WI38 (cell line): ENCODE data around the gene SYNE1.
A peak's percentile ranks its signal among the peaks of the same experiment; 100 is the strongest.
"Not testable (repeated sequence)": the region's sequence is repeated elsewhere in the genome, so short reads cannot be mapped to it uniquely, and the experiment has no call there.

Experiments
- H3K4me3 ChIP-seq: 2 replicates; pipeline ENCODE4 v1.5.1; 2011; ENCODE audit warnings: low read depth, mild to moderate bottlenecking, control low read depth, low read length
- CTCF ChIP-seq: IDR thresholded peaks from 2 replicates; pipeline ENCODE4 v1.5.1; 2012; ENCODE audit warnings: low read depth, mild to moderate bottlenecking, control low read depth, low read length

Gene SYNE1

GRCh38 chr6:152566103-152566875 is 70.9 kb downstream of the SYNE1 start:
- no peak for TF ChIP-seq CTCF
- no peak overlapping the region for H3K4me3 ChIP-seq

GRCh38 chr6:152563177-152563576 is 74.0 kb downstream of the SYNE1 start:
- no peak for TF ChIP-seq CTCF
- no peak overlapping the region for H3K4me3 ChIP-seq

- H3K4me3 ChIP-seq, result not testable (repeated sequence)
These were observed 78.4 kb downstream of the SYNE1 start for GRCh38 chr6:152558798-152559197.

GRCh38 chr6:152557502-152557901 is 79.7 kb downstream of the SYNE1 start:
- no peak overlapping the region for H3K4me3 ChIP-seq
- no peak for TF ChIP-seq CTCF

- no peak for TF ChIP-seq CTCF
These were observed 82.3 kb downstream of the SYNE1 start for GRCh38 chr6:152554851-152555250.

GRCh38 chr6:152552616-152553209 is 84.4 kb downstream of the SYNE1 start:
- H3K4me3 ChIP-seq, result no peak overlapping the region
- TF ChIP-seq CTCF, result peak; percentile 84

More at GRCh38 chr6:152554851-152555250, 82.3 kb downstream of the SYNE1 start:
- H3K4me3 ChIP-seq, result no peak overlapping the region

GRCh38 chr6:152543519-152543918 is 93.6 kb downstream of the SYNE1 start:
- no peak overlapping the region for H3K4me3 ChIP-seq
- no peak for TF ChIP-seq CTCF

- H3K4me3 ChIP-seq, result no peak overlapping the region
- no peak for TF ChIP-seq CTCF
These were observed 96.8 kb downstream of the SYNE1 start for GRCh38 chr6:152540381-152540780.
